ENCODE data around the gene NUP93.

DNA sequence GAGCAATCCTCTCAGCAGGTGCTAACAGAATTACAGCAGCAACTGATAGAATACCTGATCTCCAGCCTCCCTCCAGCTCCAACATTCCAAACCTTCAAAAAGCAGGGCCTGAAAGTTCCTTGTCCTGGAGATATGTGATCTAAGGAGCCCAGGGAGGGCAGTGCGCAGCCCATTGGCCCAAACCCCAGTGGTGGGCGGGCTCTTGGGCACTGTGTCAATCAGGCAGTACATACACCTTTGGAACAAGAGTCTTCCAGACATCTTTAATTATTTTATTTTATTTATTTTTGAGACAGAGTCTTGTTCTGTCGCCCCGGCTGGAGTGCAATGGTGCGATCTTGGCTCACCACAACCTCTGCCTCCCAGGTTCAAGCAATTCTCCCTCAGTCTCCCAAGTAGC lies 159.3 kb downstream of the NUP93 start:
- TF ChIP-seq YY1 (IDR thresholded peaks at IDR 0.05; ENCODE audit: insufficient read depth, insufficient read length), result no peak
- TF ChIP-seq ZNF274 (IDR thresholded peaks at IDR 0.05; ENCODE audit: low read depth, low read length), result no peak
